ENCODE measurements around the gene MYDGF.

DNA sequence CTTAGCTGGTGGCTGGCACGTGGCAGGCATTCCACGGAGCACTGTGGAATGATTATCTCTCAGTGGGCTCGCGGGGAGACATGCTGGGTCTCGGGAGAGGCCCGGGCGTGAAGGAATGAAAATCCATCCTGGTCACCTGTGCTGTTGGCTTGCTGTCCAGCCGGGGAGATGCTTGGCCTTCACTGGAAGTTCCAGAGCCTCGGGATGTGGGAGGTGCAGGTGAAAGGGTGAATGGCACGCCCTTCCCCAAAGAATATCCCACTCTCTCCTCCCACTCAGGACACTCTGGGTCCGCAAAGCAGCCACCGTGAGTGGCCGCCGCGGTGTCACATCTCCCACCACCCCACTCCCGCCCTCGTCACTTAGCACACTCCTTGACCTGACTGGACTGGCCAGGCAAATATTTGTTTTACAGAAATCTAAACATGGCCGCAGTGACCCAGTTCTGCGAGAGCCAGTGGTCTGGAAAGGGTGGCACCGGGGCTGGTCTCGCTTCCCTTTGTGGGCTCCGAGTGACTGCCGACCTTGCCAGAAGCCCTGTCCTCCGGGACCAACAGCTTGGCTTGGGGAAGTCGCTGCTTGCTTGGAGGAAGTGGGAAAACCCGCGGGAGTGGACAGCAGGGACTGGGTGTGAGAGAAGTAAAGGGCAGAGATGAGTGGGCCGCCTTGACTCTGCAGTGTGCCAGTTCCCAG, 45.5 kb upstream of the MYDGF start:
- TF ChIP-seq POLR2A (IDR thresholded peaks at IDR 0.05; ENCODE audit: low read length) (no peak), GATA1 (IDR thresholded peaks at IDR 0.05; ENCODE audit: low read depth, low read length) (no peak)
